ENCODE data around the gene MYORG.

MYORG gene

DNA sequence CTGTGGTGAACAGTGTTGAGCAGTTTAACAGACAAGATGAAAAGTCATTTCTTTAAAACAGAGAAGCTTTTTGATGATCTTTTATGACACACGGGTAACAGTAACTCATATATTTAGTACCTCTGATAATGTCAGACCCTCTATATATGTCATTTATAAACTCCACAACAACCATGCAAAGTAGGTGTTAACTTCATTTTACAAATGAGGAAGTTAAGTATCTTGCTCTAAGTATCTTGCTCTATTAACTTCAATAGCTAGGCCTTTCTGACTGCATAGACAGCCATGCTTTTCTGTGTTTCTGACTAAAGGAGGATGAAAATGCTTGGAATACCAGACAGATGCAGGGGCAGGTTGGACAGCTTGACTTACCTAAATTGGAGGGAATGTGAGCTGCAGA, 45.5 kb downstream of the MYORG start:
- DNase-seq = no peak

GRCh38 chr9:34328987-34329832, 47.5 kb downstream of the MYORG start, which contains the start of the genes KIF24 and NUDT2:
TSS of gene KIF24 (minus strand) at chr9:34329268. CDS start at chr9:34311346, 17,922 bp downstream.
TSS of gene NUDT2 (plus strand) at chr9:34329569. CDS start at chr9:34339040, 9,471 bp downstream.
- peak; percentile 99 for DNase-seq

GRCh38 chr9:34328500-34328986, 48.2 kb downstream of the MYORG start:
- peak; percentile 56 for DNase-seq

- DNase-seq = no peak
These were observed 50.0 kb downstream of the MYORG start for GRCh38 chr9:34326690-34327089.

- DNase-seq = no peak
These were observed 53.7 kb downstream of the MYORG start for GRCh38 chr9:34322899-34323591.

- no peak for DNase-seq
These were observed 55.2 kb downstream of the MYORG start for GRCh38 chr9:34321451-34321850.

DNA sequence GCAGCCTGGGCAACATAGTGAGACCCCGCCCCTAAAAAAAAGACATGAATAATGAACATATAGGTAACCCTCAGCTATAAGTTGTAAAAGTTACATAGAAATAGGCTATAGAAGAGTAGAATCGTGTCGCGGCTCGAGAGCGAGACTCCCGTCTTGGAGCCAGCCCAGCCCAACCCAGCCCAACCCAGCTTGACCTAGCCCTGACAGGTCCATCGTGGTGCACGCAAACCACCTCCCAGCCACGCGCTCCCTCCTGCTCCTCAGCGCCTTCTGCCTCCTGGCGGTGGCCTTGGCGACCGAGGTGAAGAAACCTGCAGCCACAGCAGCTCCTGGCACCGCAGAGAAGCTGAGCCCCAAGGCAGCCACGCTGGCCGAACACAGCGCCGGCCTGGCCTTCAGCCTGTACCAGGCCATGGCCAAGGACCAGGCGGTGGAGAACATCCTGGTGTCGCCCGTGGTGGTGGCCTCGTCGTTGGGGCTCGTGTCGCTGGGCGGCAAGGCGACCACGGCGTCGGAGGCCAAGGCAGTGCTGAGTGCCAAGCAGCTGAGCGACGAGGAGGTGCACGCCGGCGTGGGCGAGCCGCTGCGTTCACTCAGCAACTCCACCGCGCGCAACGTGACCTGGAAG, 58.4 kb downstream of the MYORG start:
- DNase-seq = no peak

GRCh38 chr9:34317436-34317835, 59.3 kb downstream of the MYORG start:
- no peak for DNase-seq

Data from NCI-H526 treated with DMSO at 0.1 percent for 48 hours (cell line).